Mesodermal cell (in vitro differentiated cells): Measurements from ENCODE around the gene CR2.
"Not testable (repeated sequence)": the region's sequence is repeated elsewhere in the genome, so short reads cannot be mapped to it uniquely, and the experiment has no call there.

Experiments used
- H3K27ac ChIP-seq: 2 replicates; pipeline ENCODE4 v1.7.0; 2013; ENCODE audit warnings: mild to moderate bottlenecking, low read depth, low read length, moderate library complexity; ENCODE audit not compliant: severe bottlenecking
- H3K36me3 ChIP-seq: 2 replicates; pipeline ENCODE4 v1.7.1; 2013; ENCODE audit warnings: mild to moderate bottlenecking, low read length, moderate library complexity; ENCODE audit not compliant: control insufficient read depth, insufficient read depth
- H3K4me1 ChIP-seq: one replicate; pipeline ENCODE4 v1.7.1; 2013; ENCODE audit warnings: mild to moderate bottlenecking, low read length; ENCODE audit not compliant: insufficient read depth, control insufficient read depth, poor library complexity, severe bottlenecking
- H3K4me3 ChIP-seq: 2 replicates; pipeline ENCODE4 v1.7.0; 2013; ENCODE audit warnings: low read length, control low read depth, mild to moderate bottlenecking; ENCODE audit not compliant: insufficient read depth, poor library complexity, severe bottlenecking; ENCODE audit errors: extremely low read depth
- H3K9me3 ChIP-seq: 2 replicates; pipeline ENCODE4 v1.7.1; 2013; ENCODE audit warnings: mild to moderate bottlenecking, low read length, moderate library complexity; ENCODE audit not compliant: control insufficient read depth
- WGBS, 2 experiments: methylation state at CpG; one replicate each; pipeline ENCODE4 v1.1.5; 2013; ENCODE audit warnings: missing lambda C conversion rate in 2 of 2; ENCODE audit not compliant: insufficient coverage in 2 of 2; 5-methylcytosine and 5-hydroxymethylcytosine counted together

CR2 gene

DNA sequence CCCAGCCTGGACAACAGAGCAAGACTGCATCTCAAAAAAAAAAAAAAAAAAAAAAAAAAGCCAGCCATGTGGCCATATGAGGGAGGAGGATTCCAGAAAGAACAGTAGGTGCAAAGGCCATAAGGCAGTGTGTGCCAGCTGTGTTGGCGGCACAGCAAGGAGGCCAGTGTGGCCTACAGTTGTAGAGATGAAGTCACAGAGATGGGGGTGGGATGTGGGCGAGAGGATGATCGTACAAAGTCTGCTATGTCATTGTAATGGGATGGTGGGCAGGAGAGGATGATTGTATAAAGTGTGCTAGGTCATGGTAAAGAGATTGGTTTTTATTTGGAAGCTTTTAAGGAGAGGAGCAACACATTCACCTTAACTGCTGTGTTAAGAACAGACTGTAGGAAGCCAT lies 32.1 kb downstream of the CR2 start:
- Histone ChIP-seq H3K9me3 (no peaks in the 10 kb centered on the region), H3K27ac (no peak overlapping the region), H3K4me1 (no peaks in the 10 kb centered on the region), H3K36me3 (no peaks in the 10 kb centered on the region), H3K4me3 (no peak overlapping the region)
- WGBS, 2 experiments: 79 to 90% methylated on average over 3 of the region's 3 CpGs

DNA sequence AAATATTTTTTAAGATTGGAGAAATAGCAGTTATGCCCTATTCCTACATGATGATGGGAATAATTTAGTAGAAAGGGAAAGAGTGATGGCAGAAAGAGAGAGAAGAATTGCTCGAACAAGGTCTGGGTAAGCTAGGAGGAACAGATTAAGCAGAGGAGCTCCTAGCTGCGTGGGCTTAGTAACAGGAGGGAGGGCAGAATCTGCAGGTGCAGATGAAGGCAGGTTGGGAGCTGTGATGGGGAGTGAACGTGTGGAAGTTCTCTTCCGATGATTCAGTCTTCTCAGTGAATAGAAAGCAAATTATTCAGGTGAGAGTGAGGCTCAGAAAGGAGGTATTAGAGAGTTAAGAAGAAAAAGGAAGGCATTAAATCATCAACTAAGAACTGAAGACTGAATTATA lies 33.5 kb downstream of the CR2 start:
- H3K36me3 ChIP-seq: no peaks in the 10 kb centered on the region
- no peak overlapping the region for H3K4me3 ChIP-seq
- H3K9me3 ChIP-seq: no peaks in the 10 kb centered on the region
- 65 to 86% methylated on average over 4 of the region's 4 CpGs for WGBS, 2 experiments
- no peak overlapping the region for H3K27ac ChIP-seq
- H3K4me1 ChIP-seq: no peaks in the 10 kb centered on the region

DNA sequence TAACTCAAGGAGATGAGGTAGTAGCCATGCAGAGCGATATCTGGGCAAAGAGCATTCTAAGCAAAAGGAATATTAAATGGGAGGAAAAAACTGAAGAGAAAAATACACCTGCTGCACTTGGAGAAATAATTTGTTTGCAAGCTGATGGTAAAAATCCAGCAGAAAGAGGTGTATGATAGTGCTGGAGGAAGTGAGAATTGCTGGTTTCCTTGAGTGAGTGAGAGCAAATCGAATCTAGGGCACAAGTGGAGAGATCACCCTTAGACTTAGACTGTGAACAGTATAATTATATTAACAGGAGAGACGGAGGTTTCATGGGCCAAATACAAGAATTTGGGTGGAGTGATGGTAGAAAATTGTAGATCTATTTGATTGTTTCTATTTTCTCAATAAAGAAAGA lies 39.1 kb downstream of the CR2 start:
- H3K4me3 ChIP-seq: no peak overlapping the region
- peaks cover 4% of the 10 kb centered on the region for H3K4me1 ChIP-seq
- H3K36me3 ChIP-seq: no peaks in the 10 kb centered on the region
- 69 to 83% methylated on average over 1 to 2 of the region's 3 CpGs for WGBS, 2 experiments
- no peaks in the 10 kb centered on the region for H3K9me3 ChIP-seq
- no peak overlapping the region for H3K27ac ChIP-seq

DNA sequence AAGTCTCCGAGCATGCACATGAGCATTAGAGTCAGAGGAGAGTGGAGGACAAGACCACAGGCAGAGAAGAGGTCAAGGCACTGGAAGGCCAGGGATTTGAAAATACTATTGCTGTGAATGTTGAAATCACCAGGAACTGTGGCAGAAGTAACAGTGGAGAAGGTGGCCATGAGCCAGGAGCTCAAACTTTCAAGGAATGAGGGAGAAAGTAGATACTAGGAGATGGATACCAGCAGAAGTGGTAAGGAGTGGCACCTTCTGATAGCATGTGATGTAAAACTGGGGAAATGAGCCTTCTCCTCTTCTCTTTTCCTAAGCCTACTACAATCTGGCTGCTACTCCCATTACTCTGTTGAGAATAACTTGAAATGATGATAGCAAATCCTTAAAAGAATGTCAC lies 40.0 kb downstream of the CR2 start:
- no peaks in the 10 kb centered on the region for H3K36me3 ChIP-seq
- peaks cover 4% of the 10 kb centered on the region for H3K4me1 ChIP-seq
- H3K9me3 ChIP-seq: no peaks in the 10 kb centered on the region
- H3K27ac ChIP-seq: no peak overlapping the region
- H3K4me3 ChIP-seq: no peak overlapping the region
- WGBS, 2 experiments: 93 to 100% methylated on average over 1 of the region's 1 CpG

DNA sequence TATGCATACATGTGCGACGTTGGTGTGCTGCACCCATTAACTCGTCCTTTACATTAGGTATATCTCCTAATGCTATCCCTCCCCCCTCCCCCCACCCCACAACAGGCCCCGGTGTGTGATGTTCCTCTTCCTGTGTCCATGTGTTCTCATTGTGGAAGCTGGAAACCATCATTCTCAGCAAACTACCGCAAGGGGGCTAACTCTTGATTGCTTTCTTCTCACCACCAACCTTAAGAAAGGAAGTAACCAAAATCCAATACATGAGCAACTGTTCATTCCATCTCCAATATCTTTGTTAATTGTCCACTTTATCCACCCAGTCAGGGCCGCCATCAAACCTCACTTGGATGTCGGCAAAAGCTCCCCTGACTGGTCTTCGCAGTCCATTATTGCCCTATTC lies 41.2 kb downstream of the CR2 start:
- WGBS, 2 experiments: 90 to 92% methylated on average over 4 of the region's 8 CpGs
- not testable (repeated sequence) for H3K27ac ChIP-seq, H3K36me3 ChIP-seq, H3K9me3 ChIP-seq, H3K4me3 ChIP-seq, H3K4me1 ChIP-seq

DNA sequence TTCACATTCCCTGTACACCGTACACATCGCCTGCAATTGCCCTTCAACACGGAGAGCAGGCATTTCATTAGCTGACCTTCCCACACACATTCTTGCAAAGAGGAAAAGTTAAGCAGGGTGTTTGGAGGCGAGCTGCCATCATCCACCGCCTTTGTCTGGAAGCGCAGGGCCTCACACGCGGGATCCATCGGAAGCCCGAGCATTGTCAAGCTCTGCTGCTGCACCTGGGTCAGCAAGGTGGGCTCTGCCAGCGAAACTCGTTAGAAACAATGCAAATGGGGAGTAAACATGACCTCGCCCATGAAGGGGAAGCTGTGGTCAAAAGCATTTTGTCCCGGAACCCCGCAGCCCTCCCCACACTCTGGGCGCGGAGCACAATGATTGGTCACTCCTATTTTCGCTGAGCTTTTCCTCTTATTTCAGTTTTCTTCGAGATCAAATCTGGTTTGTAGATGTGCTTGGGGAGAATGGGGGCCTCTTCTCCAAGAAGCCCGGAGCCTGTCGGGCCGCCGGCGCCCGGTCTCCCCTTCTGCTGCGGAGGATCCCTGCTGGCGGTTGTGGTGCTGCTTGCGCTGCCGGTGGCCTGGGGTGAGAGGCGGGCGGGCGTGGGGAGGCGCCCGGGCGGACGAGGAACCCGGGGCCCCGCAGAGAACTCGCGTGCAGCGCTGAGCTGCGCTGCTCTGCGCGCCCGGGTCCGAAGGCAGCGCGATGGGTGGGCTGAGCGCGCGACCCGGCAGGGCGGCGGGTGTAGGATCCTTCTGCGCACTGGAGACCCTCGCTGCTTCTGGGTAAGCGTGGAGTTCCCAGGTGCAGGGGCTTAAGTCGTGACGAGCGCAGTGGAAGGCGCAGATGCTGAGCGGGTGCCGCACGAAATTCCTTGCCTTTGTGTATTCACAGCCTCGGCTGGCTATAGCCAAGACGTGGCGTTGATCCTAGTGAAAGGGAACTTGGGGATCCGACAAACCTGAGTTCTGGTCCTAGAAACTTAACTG lies 42.0 kb downstream of the CR2 start, which contains the start of gene CR1:
TSS of gene CR1 (plus strand) at position 357 of the 992 bp plus-strand sequence. CDS start at position 468, 111 bp downstream.
- Histone ChIP-seq H3K9me3 (no peaks in the 10 kb centered on the region), H3K27ac (no peak within 1 kb of the TSS), H3K4me1 (peaks cover 4% of the 10 kb centered on the region), H3K4me3 (peak within 1 kb of the TSS; percentile 44), H3K36me3 (no peaks in the 10 kb centered on the region)
- WGBS, 2 experiments: 2 to 3% methylated on average over 49 to 51 of the region's 68 CpGs

DNA sequence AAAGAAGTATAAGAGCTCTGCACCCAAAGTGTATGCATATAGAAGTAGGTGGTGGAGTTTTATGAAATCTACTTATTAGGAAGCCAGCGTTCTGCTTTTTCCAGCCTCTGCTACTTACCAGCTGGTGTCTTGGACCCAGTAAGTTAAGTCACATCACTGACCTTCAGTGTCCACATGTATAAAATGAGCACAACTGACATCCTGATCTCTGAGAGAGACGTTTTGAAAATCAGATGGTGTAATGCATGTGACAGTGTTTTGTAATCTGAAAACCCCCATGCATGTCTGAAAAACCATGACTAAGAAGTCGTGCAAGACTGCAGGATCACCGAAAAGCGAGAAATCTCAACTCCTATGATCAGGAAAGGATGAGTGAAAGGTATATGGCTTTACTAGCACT lies 43.8 kb downstream of the CR2 start:
- WGBS, 2 experiments: 63 to 83% methylated on average over 3 to 5 of the region's 5 CpGs
- H3K27ac ChIP-seq: no peak overlapping the region
- H3K4me3 ChIP-seq: no peak overlapping the region
- H3K4me1 ChIP-seq: peaks cover 4% of the 10 kb centered on the region
- no peaks in the 10 kb centered on the region for H3K9me3 ChIP-seq
- no peaks in the 10 kb centered on the region for H3K36me3 ChIP-seq

DNA sequence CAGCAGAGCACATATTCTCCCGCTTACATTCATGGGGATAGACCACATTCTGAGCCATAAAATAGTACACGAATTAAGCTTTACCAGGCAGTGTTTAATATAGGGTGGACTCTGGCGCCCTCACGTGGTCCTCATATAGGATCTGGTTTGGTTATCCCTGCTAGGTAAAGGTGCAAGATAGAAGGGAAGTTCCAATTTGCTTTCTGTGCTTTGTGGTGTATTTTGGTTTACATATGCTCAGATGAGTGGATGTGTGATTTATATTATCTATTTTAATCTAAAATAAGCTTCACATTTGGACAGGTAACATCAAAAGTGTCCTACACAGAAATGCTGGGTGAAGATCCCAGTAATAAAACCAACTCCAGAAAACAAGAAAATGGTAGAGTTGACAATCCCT lies 45.4 kb downstream of the CR2 start:
- Histone ChIP-seq H3K27ac (no peak overlapping the region), H3K4me1 (peaks cover 4% of the 10 kb centered on the region), H3K36me3 (no peaks in the 10 kb centered on the region), H3K4me3 (no peak overlapping the region), H3K9me3 (no peaks in the 10 kb centered on the region)
- 0 to 20% methylated on average over 1 to 2 of the region's 4 CpGs for WGBS, 2 experiments

DNA sequence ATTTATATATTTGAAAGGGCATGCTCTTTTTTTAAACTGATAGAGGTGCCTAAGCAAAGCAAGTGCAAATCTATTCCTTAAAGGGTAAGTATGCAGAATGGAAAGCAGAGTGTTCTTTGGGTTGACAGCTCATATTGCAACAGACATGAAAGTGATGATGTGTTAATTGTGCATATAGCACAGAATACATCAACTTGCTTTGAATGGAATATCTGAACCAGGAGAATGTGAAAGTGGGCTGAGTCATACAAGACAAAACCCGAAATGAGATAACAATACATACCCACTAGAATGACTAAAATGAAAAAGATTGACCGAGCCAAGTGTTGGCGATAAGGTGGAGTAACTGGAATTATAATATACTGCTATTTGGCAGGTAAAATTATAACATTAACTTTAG lies 46.2 kb downstream of the CR2 start:
- H3K4me1 ChIP-seq: peaks cover 4% of the 10 kb centered on the region
- H3K9me3 ChIP-seq: no peaks in the 10 kb centered on the region
- no CpG with 5 or more reads among the region's 3 CpGs for WGBS, 2 experiments
- H3K36me3 ChIP-seq: no peaks in the 10 kb centered on the region
- no peak overlapping the region for H3K27ac ChIP-seq
- H3K4me3 ChIP-seq: no peak overlapping the region

DNA sequence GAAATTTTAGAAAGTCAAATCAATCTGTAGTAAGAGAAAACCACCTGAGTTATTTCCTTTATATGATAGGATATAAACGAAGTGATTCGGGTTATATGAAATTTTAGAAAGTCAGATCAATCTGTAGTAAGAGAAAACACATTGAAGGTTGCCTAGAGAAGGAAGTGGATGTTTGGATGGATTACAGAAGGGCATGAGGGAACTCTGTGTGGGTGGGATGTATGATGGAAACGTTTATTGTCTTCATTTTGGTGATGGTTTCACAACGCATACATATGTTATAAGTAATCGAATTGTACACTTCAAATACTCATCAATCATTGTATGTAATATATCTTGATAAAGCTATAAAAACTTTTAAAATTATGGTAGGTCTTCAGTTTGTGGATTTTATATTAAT lies 46.9 kb downstream of the CR2 start:
- Histone ChIP-seq H3K9me3 (no peaks in the 10 kb centered on the region), H3K4me1 (peaks cover 4% of the 10 kb centered on the region), H3K4me3 (no peak overlapping the region), H3K27ac (no peak overlapping the region), H3K36me3 (no peaks in the 10 kb centered on the region)
- 58 to 94% methylated on average over 2 of the region's 5 CpGs for WGBS, 2 experiments

DNA sequence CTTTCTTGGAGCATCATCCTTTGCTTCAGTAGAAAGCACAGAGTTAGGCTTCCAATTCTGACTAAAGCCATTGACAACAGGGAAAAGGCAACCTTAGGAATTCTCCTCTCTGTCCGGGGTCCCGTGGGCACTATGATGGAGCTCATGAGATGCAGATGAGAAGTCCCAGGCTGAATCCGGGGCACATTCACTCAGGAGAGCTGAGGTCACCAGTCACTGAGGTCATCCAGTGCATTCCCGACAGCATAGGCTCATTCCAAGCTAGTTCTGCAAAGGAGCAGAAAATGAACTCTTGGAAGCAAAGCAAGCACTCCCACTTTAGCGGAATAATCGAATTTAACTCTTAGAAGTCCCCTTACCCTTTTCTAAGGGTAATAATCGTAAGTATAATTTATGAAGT lies 48.6 kb downstream of the CR2 start:
- no peak overlapping the region for H3K4me3 ChIP-seq
- no peak overlapping the region for H3K27ac ChIP-seq
- no peaks in the 10 kb centered on the region for H3K36me3 ChIP-seq
- no peaks in the 10 kb centered on the region for H3K4me1 ChIP-seq
- no peaks in the 10 kb centered on the region for H3K9me3 ChIP-seq
- 57 to 62% methylated on average over 3 to 4 of the region's 7 CpGs for WGBS, 2 experiments
